ENCODE results near the gene BUB1B. TPM values are rescaled to one million over a fixed set of nuclear protein-coding genes. Genes with fewer than 3 reads are reported as not detected.

BUB1B gene
- total RNA-seq, 1 experiment from 2014 or later = 87.4 TPM

- Histone ChIP-seq H3K36me3 (replicated peaks; ENCODE audit: control insufficient read depth, insufficient read depth, low read length) (peaks cover 5% of the 10 kb centered on the region), H3K27me3 (ENCODE audit: control insufficient read depth, insufficient read depth, low read length) (peaks cover 4% of the 10 kb centered on the region), H3K4me3 (ENCODE audit: insufficient read depth, low read depth, low read length) (no peak overlapping the region)
- peak; percentile 73 for DNase-seq
Measured at GRCh38 chr15:40235201-40235885, 74.5 kb downstream of the BUB1B start.

- peaks cover 4% of the 10 kb centered on the region for H3K27me3 ChIP-seq (ENCODE audit: control insufficient read depth, insufficient read depth, low read length)
- peak within 1 kb of the TSS; percentile 34 for H3K4me3 ChIP-seq (ENCODE audit: insufficient read depth, low read depth, low read length)
- DNase-seq = peak; percentile 98
- H3K36me3 ChIP-seq (replicated peaks; ENCODE audit: control insufficient read depth, insufficient read depth, low read length) = no peaks in the 10 kb centered on the region
Measured at GRCh38 chr15:40238532-40239403, 77.9 kb downstream of the BUB1B start, which contains the start of gene PAK6. TSS of gene PAK6 (plus strand) at chr15:40239063. CDS start at chr15:40264786, 25,723 bp downstream.

GRCh38 chr15:40239404-40239692 is 78.5 kb downstream of the BUB1B start:
- Histone ChIP-seq H3K4me3 (ENCODE audit: insufficient read depth, low read depth, low read length) (peak overlapping the region; percentile 34), H3K36me3 (replicated peaks; ENCODE audit: control insufficient read depth, insufficient read depth, low read length) (no peaks in the 10 kb centered on the region), H3K27me3 (ENCODE audit: control insufficient read depth, insufficient read depth, low read length) (peaks cover 4% of the 10 kb centered on the region)
- DNase-seq = no peak

- H3K36me3 ChIP-seq (replicated peaks; ENCODE audit: control insufficient read depth, insufficient read depth, low read length) = no peaks in the 10 kb centered on the region
- H3K27me3 ChIP-seq (ENCODE audit: control insufficient read depth, insufficient read depth, low read length) = peaks cover 4% of the 10 kb centered on the region
- peak; percentile 69 for DNase-seq
- no peak overlapping the region; the same call in 1 of the 2 replicates for H3K4me3 ChIP-seq (ENCODE audit: insufficient read depth, low read depth, low read length)
Measured at GRCh38 chr15:40239693-40240618, 79.1 kb downstream of the BUB1B start.

GRCh38 chr15:40240619-40241221 is 79.9 kb downstream of the BUB1B start:
- Histone ChIP-seq H3K27me3 (ENCODE audit: control insufficient read depth, insufficient read depth, low read length) (peaks cover 4% of the 10 kb centered on the region), H3K4me3 (ENCODE audit: insufficient read depth, low read depth, low read length) (no peak overlapping the region), H3K36me3 (replicated peaks; ENCODE audit: control insufficient read depth, insufficient read depth, low read length) (no peaks in the 10 kb centered on the region)
- peak; percentile 61 for DNase-seq

- peak; percentile 45 for DNase-seq
- Histone ChIP-seq H3K36me3 (replicated peaks; ENCODE audit: control insufficient read depth, insufficient read depth, low read length) (no peaks in the 10 kb centered on the region), H3K4me3 (ENCODE audit: insufficient read depth, low read depth, low read length) (no peak overlapping the region), H3K27me3 (ENCODE audit: control insufficient read depth, insufficient read depth, low read length) (peaks cover 4% of the 10 kb centered on the region)
Measured at GRCh38 chr15:40241269-40242212, 80.7 kb downstream of the BUB1B start.

- Histone ChIP-seq H3K4me3 (ENCODE audit: insufficient read depth, low read depth, low read length) (no peak overlapping the region), H3K27me3 (ENCODE audit: control insufficient read depth, insufficient read depth, low read length) (peaks cover 4% of the 10 kb centered on the region), H3K36me3 (replicated peaks; ENCODE audit: control insufficient read depth, insufficient read depth, low read length) (no peaks in the 10 kb centered on the region)
- peak; percentile 45 for DNase-seq
Measured at GRCh38 chr15:40242213-40242599, 81.3 kb downstream of the BUB1B start.

- DNase-seq = peak; percentile 44
- Histone ChIP-seq H3K4me3 (ENCODE audit: insufficient read depth, low read depth, low read length) (no peak overlapping the region), H3K36me3 (replicated peaks; ENCODE audit: control insufficient read depth, insufficient read depth, low read length) (no peaks in the 10 kb centered on the region), H3K27me3 (ENCODE audit: control insufficient read depth, insufficient read depth, low read length) (peaks cover 4% of the 10 kb centered on the region)
Measured at GRCh38 chr15:40242601-40243000, 81.7 kb downstream of the BUB1B start.

GRCh38 chr15:40243126-40243810 is 82.4 kb downstream of the BUB1B start:
- no peak overlapping the region for H3K4me3 ChIP-seq (ENCODE audit: insufficient read depth, low read depth, low read length)

GRCh38 chr15:40244961-40245523 is 84.2 kb downstream of the BUB1B start:
- DNase-seq = no peak
- no peak overlapping the region for H3K4me3 ChIP-seq (ENCODE audit: insufficient read depth, low read depth, low read length)

More at GRCh38 chr15:40243126-40243810, 82.4 kb downstream of the BUB1B start:
- Histone ChIP-seq H3K27me3 (ENCODE audit: control insufficient read depth, insufficient read depth, low read length) (peaks cover 4% of the 10 kb centered on the region), H3K36me3 (replicated peaks; ENCODE audit: control insufficient read depth, insufficient read depth, low read length) (no peaks in the 10 kb centered on the region)
- peak; percentile 25 for DNase-seq

GRCh38 chr15:40245666-40246450 is 85.0 kb downstream of the BUB1B start:
- peak; percentile 52 for DNase-seq
- Histone ChIP-seq H3K27me3 (ENCODE audit: control insufficient read depth, insufficient read depth, low read length) (no peaks in the 10 kb centered on the region; the same call in 1 of the 2 replicates), H3K36me3 (replicated peaks; ENCODE audit: control insufficient read depth, insufficient read depth, low read length) (no peaks in the 10 kb centered on the region), H3K4me3 (ENCODE audit: insufficient read depth, low read depth, low read length) (no peak overlapping the region)

More at GRCh38 chr15:40244961-40245523, 84.2 kb downstream of the BUB1B start:
- H3K27me3 ChIP-seq (ENCODE audit: control insufficient read depth, insufficient read depth, low read length) = no peaks in the 10 kb centered on the region
- H3K36me3 ChIP-seq (replicated peaks; ENCODE audit: control insufficient read depth, insufficient read depth, low read length) = no peaks in the 10 kb centered on the region
